ENCODE results near the gene DHRSX.

DNA sequence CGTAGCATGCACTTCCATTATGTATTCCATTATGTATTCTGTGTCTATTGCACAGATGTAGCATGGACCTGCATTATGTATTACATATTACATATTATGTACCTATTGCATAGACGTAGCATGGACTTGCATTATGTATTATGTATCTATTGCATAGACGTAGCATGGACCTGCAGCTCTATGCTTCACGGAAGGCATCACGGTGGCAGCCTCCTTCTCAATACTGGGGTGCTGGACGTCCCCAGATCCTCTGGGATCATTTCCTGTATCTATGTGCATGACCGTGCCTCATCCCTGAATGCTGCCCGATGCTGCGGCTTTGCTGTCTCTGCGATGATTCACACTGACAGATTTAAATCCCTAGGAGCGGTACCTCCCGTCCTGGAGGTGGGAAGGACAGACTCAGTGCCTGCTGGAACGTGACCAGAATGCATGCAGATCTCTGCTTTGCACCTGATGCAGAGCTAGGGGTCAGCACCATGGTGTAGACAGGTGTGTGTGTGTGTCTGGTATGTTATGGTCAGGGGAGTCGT is 317.5 kb downstream of the DHRSX start:
- TF ChIP-seq, protein P1, sequence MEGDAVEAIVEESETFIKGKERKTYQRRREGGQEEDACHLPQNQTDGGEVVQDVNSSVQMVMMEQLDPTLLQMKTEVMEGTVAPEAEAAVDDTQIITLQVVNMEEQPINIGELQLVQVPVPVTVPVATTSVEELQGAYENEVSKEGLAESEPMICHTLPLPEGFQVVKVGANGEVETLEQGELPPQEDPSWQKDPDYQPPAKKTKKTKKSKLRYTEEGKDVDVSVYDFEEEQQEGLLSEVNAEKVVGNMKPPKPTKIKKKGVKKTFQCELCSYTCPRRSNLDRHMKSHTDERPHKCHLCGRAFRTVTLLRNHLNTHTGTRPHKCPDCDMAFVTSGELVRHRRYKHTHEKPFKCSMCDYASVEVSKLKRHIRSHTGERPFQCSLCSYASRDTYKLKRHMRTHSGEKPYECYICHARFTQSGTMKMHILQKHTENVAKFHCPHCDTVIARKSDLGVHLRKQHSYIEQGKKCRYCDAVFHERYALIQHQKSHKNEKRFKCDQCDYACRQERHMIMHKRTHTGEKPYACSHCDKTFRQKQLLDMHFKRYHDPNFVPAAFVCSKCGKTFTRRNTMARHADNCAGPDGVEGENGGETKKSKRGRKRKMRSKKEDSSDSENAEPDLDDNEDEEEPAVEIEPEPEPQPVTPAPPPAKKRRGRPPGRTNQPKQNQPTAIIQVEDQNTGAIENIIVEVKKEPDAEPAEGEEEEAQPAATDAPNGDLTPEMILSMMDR (IDR thresholded peaks at IDR 0.05), result no peak
- TF ChIP-seq POLR2A (IDR thresholded peaks at IDR 0.05), result no peak

All from testis (tissue), 2 donors.